Left colon (tissue), 2 donors: ENCODE results near the gene DDX41. TPM values are rescaled to one million over a fixed set of nuclear protein-coding genes. Genes with fewer than 3 reads are reported as not detected.

ENCODE experiments used
- ATAC-seq: fragments of 200-7000 bp; cut with Tn5 transposase; one replicate; pipeline ENCODE4 v1.9.1; 2020; ENCODE audit warnings: mild to moderate bottlenecking, moderate library complexity
- DNase-seq, 2 donors: peaks; one replicate each; pipeline ENCODE4 v3.0.0-alpha.2; 2020
- intact Hi-C, 2 donors: fragments of 100-400 bp; cut with DNase I in 1 of 2; cut with micrococcal nuclease in 1 of 2; formaldehyde crosslinking; loops; one replicate each; pipeline versions ENCODE4 v1.11.2 to v1.14.0; 2022; cut with DNase I, micrococcal nuclease
- total RNA-seq, 2 donors: library from RNA; stranded (reverse); fragmentation: NEBNext Ultra II Directional; extraction: Animal tissue kit (Norgen Biotek cat#: 25700); gene quantifications; one replicate each; pipeline ENCODE4 v1.2.1, GENCODE V29; 2021
- donor health status: DM: no; HTN: no; CAD: no.
- donor health status: DM: yes; HTN: yes; CAD: no.

The DDX41 gene
- total RNA-seq, 2 donors from 2014 or later, result 74.3 to 79.9 TPM

DNA sequence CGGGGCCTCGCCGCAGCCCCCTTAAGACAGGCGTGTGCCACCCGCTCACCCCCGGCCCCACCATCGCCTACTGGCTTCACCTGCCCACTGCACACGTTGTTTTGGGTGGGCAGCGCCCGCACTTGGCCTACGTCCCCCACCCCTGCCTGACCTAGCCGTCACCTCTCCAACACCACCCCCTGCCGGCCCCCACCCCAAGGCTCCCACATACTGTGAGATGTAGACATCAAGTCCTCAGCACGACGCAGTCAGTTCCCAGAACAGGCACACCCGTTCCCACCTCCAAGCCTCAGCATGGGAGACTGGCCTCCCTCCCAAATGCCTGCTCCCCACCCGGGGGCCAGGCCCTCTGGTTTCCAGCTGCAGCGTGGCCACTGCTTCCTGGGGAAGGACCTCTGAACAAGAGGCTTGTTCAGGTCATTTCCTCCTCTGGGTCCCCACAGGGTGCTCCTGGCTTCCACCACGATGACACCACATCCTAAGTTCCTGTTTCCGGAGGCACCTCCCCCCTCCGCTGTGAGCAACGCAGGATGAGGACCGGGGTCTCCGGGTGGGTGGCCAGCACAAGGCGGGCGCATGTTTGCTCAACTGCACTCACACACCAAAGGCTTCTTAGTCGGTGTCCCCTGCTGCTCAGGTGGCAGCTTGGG lies 54.6 kb downstream of the DDX41 start:
- no peak for DNase-seq
- no peak for ATAC-seq
- intact Hi-C loops, result no loop called here

Other genes starting within 250 kb of the DDX41 start
- gene RAB24, start 213.2 kb downstream of the DDX41 start, total RNA-seq, result 10 to 100 TPM; 30.4 to 34.5 TPM
- 100 to 1,000 TPM; 263 to 276 TPM for gene PRELID1, start 213.2 kb downstream of the DDX41 start, total RNA-seq
- gene MXD3, start 205.1 kb downstream of the DDX41 start, total RNA-seq, result 10 to 100 TPM in 1 of 2 donors, 1 to 10 TPM in 1; 8.3 to 12.9 TPM
- 100 to 1,000 TPM; 139 to 141 TPM for gene LMAN2, start 165.3 kb downstream of the DDX41 start, total RNA-seq
- 10 to 100 TPM in 1 of 2 donors, 1 to 10 TPM in 1; 5.6 to 12.0 TPM for gene RGS14, start 159.0 kb downstream of the DDX41 start, total RNA-seq
- not detected for gene SLC34A1, start 132.5 kb downstream of the DDX41 start, total RNA-seq
- gene PFN3, start 116.3 kb downstream of the DDX41 start, total RNA-seq, result not detected
- 10 to 100 TPM in 1 of 2 donors, 1 to 10 TPM in 1; 9.0 to 11.3 TPM for gene F12, start 107.4 kb downstream of the DDX41 start, total RNA-seq
- 10 to 100 TPM; 34.6 to 43.5 TPM for gene GRK6, start 90.3 kb downstream of the DDX41 start, total RNA-seq
- gene PRR7, start 70.1 kb downstream of the DDX41 start, total RNA-seq, result 1 to 10 TPM; 1.6 to 2.2 TPM
- 10 to 100 TPM; 11.8 to 18.8 TPM for gene DBN1, start 43.3 kb downstream of the DDX41 start, total RNA-seq
- gene PDLIM7, start 19.4 kb downstream of the DDX41 start, total RNA-seq, result 10 to 100 TPM; 12.1 to 56.5 TPM
- 1 to 10 TPM; 4.1 to 8.9 TPM for gene DOK3, start 7.1 kb downstream of the DDX41 start, total RNA-seq
- 10 to 100 TPM; 52.1 to 56.1 TPM for gene FAM193B, start 37.6 kb upstream of the DDX41 start, total RNA-seq
- gene TMED9, start 75.2 kb upstream of the DDX41 start, total RNA-seq, result 100 to 1,000 TPM; 160 to 204 TPM
- 10 to 100 TPM; 17.5 to 21.9 TPM for gene B4GALT7, start 83.2 kb upstream of the DDX41 start, total RNA-seq